22Rv1 (cell line): ENCODE results near the gene SH3PXD2A.

Source experiments
- CTCF ChIP-seq: fragments of 450-650 bp; IDR thresholded peaks from 2 replicates; pipeline ENCODE4 v1.5.1; 2017; ENCODE audit warnings: mild to moderate bottlenecking
- ZFX ChIP-seq: fragments of 450-650 bp; IDR thresholded peaks from 2 replicates; pipeline ENCODE4 v1.6.1; 2017; ENCODE audit warnings: antibody characterized with exemption, borderline replicate concordance

GRCh38 chr10:103583871-103584215, 271.5 kb downstream of the SH3PXD2A start:
- TF ChIP-seq CTCF (no peak), ZFX (no peak)
